ENCODE data around the gene NANS.
A peak's percentile ranks its signal among the peaks of the same experiment; 100 is the strongest.
"Not testable (repeated sequence)": the region's sequence is repeated elsewhere in the genome, so short reads cannot be mapped to it uniquely, and the experiment has no call there.

NANS gene

DNA sequence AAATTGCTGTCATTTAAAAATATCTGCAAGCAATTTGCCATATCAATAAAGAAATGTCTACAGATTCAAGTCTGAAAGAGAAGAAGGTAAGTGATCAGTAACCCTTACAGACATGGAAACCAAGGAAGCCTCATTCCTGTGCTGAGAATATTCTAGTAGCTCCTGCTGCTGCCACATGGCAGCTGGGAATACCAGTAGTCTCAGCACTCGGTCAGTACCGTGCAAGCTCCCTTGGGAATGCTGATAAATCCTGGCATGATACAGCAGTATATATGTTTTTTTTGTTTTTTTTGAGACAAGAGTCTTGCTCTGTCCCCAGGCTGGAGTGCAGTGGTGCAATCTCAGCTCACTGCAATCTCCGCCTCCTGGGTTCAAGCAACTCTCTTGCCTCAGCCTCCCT is 27.9 kb downstream of the NANS start:
- no peaks in the 10 kb centered on the region for H3K9me3 ChIP-seq (ENCODE audit: control insufficient read depth in 2 of 2, low read length in 2 of 2)
- H3K9ac ChIP-seq (ENCODE audit: low read depth in 1 of 2, low read length in 2 of 2) = no peak overlapping the region
- no peaks in the 10 kb centered on the region for H3K27me3 ChIP-seq (ENCODE audit: control insufficient read depth in 2 of 2, insufficient read depth in 2 of 2, low read length in 2 of 2)
- peak overlapping the region in 1 of 2 donors; percentile 9 for H3K27ac ChIP-seq (ENCODE audit: low read depth in 2 of 2, low read length in 2 of 2)
- no peak overlapping the region for H3K4me3 ChIP-seq (ENCODE audit: low read length in 2 of 2)
- peaks cover 23 to 32% of the 10 kb centered on the region in 2 donors for H3K4me1 ChIP-seq (ENCODE audit: control insufficient read depth in 2 of 2, insufficient read depth in 2 of 2, low read length in 2 of 2)
- H3K36me3 ChIP-seq (ENCODE audit: control insufficient read depth in 2 of 2, insufficient read depth in 2 of 2, low read length in 2 of 2) = peaks cover 63 to 66% of the 10 kb centered on the region in 2 donors

- Histone ChIP-seq H3K4me1 (ENCODE audit: control insufficient read depth in 2 of 2, insufficient read depth in 2 of 2, low read length in 2 of 2) (peaks cover 23 to 32% of the 10 kb centered on the region in 2 donors), H3K4me3 (ENCODE audit: low read length in 2 of 2) (no peak overlapping the region), H3K36me3 (ENCODE audit: control insufficient read depth in 2 of 2, insufficient read depth in 2 of 2, low read length in 2 of 2) (peaks cover 60 to 63% of the 10 kb centered on the region in 2 donors), H3K9me3 (ENCODE audit: control insufficient read depth in 2 of 2, low read length in 2 of 2) (no peaks in the 10 kb centered on the region), H3K9ac (ENCODE audit: low read depth in 1 of 2, low read length in 2 of 2) (no peak overlapping the region), H3K27me3 (ENCODE audit: control insufficient read depth in 2 of 2, insufficient read depth in 2 of 2, low read length in 2 of 2) (no peaks in the 10 kb centered on the region), H3K27ac (ENCODE audit: low read depth in 2 of 2, low read length in 2 of 2) (no peak overlapping the region)
Observed at GRCh38 chr9:98085058-98085457, 28.5 kb downstream of the NANS start.

GRCh38 chr9:98085944-98086343 is 29.4 kb downstream of the NANS start:
- H3K9me3 ChIP-seq (ENCODE audit: control insufficient read depth in 2 of 2, low read length in 2 of 2) = no peaks in the 10 kb centered on the region
- peaks cover 19 to 25% of the 10 kb centered on the region in 2 donors for H3K4me1 ChIP-seq (ENCODE audit: control insufficient read depth in 2 of 2, insufficient read depth in 2 of 2, low read length in 2 of 2)
- H3K36me3 ChIP-seq (ENCODE audit: control insufficient read depth in 2 of 2, insufficient read depth in 2 of 2, low read length in 2 of 2) = peaks cover 51 to 56% of the 10 kb centered on the region in 2 donors
- H3K4me3 ChIP-seq (ENCODE audit: low read length in 2 of 2) = no peak overlapping the region
- H3K27me3 ChIP-seq (ENCODE audit: control insufficient read depth in 2 of 2, insufficient read depth in 2 of 2, low read length in 2 of 2) = no peaks in the 10 kb centered on the region
- no peak overlapping the region for H3K27ac ChIP-seq (ENCODE audit: low read depth in 2 of 2, low read length in 2 of 2)
- no peak overlapping the region for H3K9ac ChIP-seq (ENCODE audit: low read depth in 1 of 2, low read length in 2 of 2)

- Histone ChIP-seq H3K36me3 (ENCODE audit: control insufficient read depth in 2 of 2, insufficient read depth in 2 of 2, low read length in 2 of 2) (peaks cover 46 to 50% of the 10 kb centered on the region in 2 donors), H3K27me3 (ENCODE audit: control insufficient read depth in 2 of 2, insufficient read depth in 2 of 2, low read length in 2 of 2) (no peaks in the 10 kb centered on the region), H3K9ac (ENCODE audit: low read depth in 1 of 2, low read length in 2 of 2) (no peak overlapping the region), H3K4me1 (ENCODE audit: control insufficient read depth in 2 of 2, insufficient read depth in 2 of 2, low read length in 2 of 2) (peaks cover 17 to 19% of the 10 kb centered on the region in 2 donors), H3K27ac (ENCODE audit: low read depth in 2 of 2, low read length in 2 of 2) (no peak overlapping the region), H3K9me3 (ENCODE audit: control insufficient read depth in 2 of 2, low read length in 2 of 2) (no peaks in the 10 kb centered on the region), H3K4me3 (ENCODE audit: low read length in 2 of 2) (no peak overlapping the region)
Observed at GRCh38 chr9:98086461-98086860, 29.9 kb downstream of the NANS start.

- Histone ChIP-seq H3K4me3 (ENCODE audit: low read length in 2 of 2) (peak overlapping the region in 1 of 2 donors; percentile 13), H3K27ac (ENCODE audit: low read depth in 2 of 2, low read length in 2 of 2) (no peak overlapping the region), H3K4me1 (ENCODE audit: control insufficient read depth in 2 of 2, insufficient read depth in 2 of 2, low read length in 2 of 2) (peaks cover 8% of the 10 kb centered on the region in 2 donors)
Observed at GRCh38 chr9:98087420-98088354, 31.2 kb downstream of the NANS start.

GRCh38 chr9:98090674-98091073 is 34.1 kb downstream of the NANS start:
- H3K4me1 ChIP-seq (ENCODE audit: control insufficient read depth in 2 of 2, insufficient read depth in 2 of 2, low read length in 2 of 2); H3K27me3 ChIP-seq (ENCODE audit: control insufficient read depth in 2 of 2, insufficient read depth in 2 of 2, low read length in 2 of 2); H3K4me3 ChIP-seq (ENCODE audit: low read length in 2 of 2); H3K27ac ChIP-seq (ENCODE audit: low read depth in 2 of 2, low read length in 2 of 2); H3K9me3 ChIP-seq (ENCODE audit: control insufficient read depth in 2 of 2, low read length in 2 of 2); H3K9ac ChIP-seq (ENCODE audit: low read depth in 1 of 2, low read length in 2 of 2): not testable (repeated sequence)
- peaks cover 17 to 38% of the 10 kb centered on the region in 2 donors for H3K36me3 ChIP-seq (ENCODE audit: control insufficient read depth in 2 of 2, insufficient read depth in 2 of 2, low read length in 2 of 2)

More at GRCh38 chr9:98087420-98088354, 31.2 kb downstream of the NANS start:
- H3K9ac ChIP-seq (ENCODE audit: low read depth in 1 of 2, low read length in 2 of 2) = no peak overlapping the region
- no peaks in the 10 kb centered on the region for H3K27me3 ChIP-seq (ENCODE audit: control insufficient read depth in 2 of 2, insufficient read depth in 2 of 2, low read length in 2 of 2)
- H3K9me3 ChIP-seq (ENCODE audit: control insufficient read depth in 2 of 2, low read length in 2 of 2) = no peaks in the 10 kb centered on the region
- peaks cover 34 to 44% of the 10 kb centered on the region in 2 donors for H3K36me3 ChIP-seq (ENCODE audit: control insufficient read depth in 2 of 2, insufficient read depth in 2 of 2, low read length in 2 of 2)

- H3K4me1 ChIP-seq (ENCODE audit: control insufficient read depth in 2 of 2, insufficient read depth in 2 of 2, low read length in 2 of 2) = peaks cover 0 to 4% of the 10 kb centered on the region in 2 donors
- no peaks in the 10 kb centered on the region for H3K27me3 ChIP-seq (ENCODE audit: control insufficient read depth in 2 of 2, insufficient read depth in 2 of 2, low read length in 2 of 2)
- no peak overlapping the region for H3K9ac ChIP-seq (ENCODE audit: low read depth in 1 of 2, low read length in 2 of 2)
- H3K27ac ChIP-seq (ENCODE audit: low read depth in 2 of 2, low read length in 2 of 2) = no peak overlapping the region
- no peak overlapping the region for H3K4me3 ChIP-seq (ENCODE audit: low read length in 2 of 2)
- no peaks in the 10 kb centered on the region for H3K9me3 ChIP-seq (ENCODE audit: control insufficient read depth in 2 of 2, low read length in 2 of 2)
- H3K36me3 ChIP-seq (ENCODE audit: control insufficient read depth in 2 of 2, insufficient read depth in 2 of 2, low read length in 2 of 2) = peaks cover 16 to 33% of the 10 kb centered on the region in 2 donors
Observed at GRCh38 chr9:98091735-98092612, 35.4 kb downstream of the NANS start.

- Histone ChIP-seq H3K27ac (ENCODE audit: low read depth in 2 of 2, low read length in 2 of 2) (no peak overlapping the region), H3K36me3 (ENCODE audit: control insufficient read depth in 2 of 2, insufficient read depth in 2 of 2, low read length in 2 of 2) (peaks cover 20 to 38% of the 10 kb centered on the region in 2 donors), H3K4me3 (ENCODE audit: low read length in 2 of 2) (no peak overlapping the region), H3K4me1 (ENCODE audit: control insufficient read depth in 2 of 2, insufficient read depth in 2 of 2, low read length in 2 of 2) (peaks cover 0 to 4% of the 10 kb centered on the region in 2 donors), H3K9ac (ENCODE audit: low read depth in 1 of 2, low read length in 2 of 2) (no peak overlapping the region), H3K27me3 (ENCODE audit: control insufficient read depth in 2 of 2, insufficient read depth in 2 of 2, low read length in 2 of 2) (no peaks in the 10 kb centered on the region), H3K9me3 (ENCODE audit: control insufficient read depth in 2 of 2, low read length in 2 of 2) (no peaks in the 10 kb centered on the region)
Observed at GRCh38 chr9:98092613-98092931, 36.0 kb downstream of the NANS start.

DNA sequence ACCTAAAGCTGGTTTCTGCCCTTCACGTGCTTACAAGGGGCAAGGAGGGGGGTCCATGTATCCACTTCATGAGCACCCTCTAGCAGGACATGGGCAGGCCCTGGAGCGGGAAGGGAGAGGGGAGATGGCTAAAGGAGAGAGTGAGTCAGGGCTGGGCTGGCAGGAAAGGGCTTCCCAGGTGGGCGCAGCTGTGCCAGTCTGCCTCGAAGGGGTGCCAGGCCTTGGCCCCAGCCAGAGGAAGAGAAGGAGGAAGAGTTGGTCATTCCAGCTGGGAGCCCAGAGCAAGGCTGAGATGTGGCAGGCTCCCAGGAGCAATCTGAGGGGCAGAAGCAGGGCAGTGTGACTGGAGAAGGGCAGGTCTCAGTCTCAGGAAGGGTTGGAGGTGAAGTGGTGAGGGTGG is 37.8 kb downstream of the NANS start:
- Histone ChIP-seq H3K9me3 (ENCODE audit: control insufficient read depth in 2 of 2, low read length in 2 of 2) (no peaks in the 10 kb centered on the region), H3K4me1 (ENCODE audit: control insufficient read depth in 2 of 2, insufficient read depth in 2 of 2, low read length in 2 of 2) (peaks cover 0 to 5% of the 10 kb centered on the region in 2 donors), H3K4me3 (ENCODE audit: low read length in 2 of 2) (no peak overlapping the region), H3K36me3 (ENCODE audit: control insufficient read depth in 2 of 2, insufficient read depth in 2 of 2, low read length in 2 of 2) (peaks cover 28 to 50% of the 10 kb centered on the region in 2 donors), H3K27ac (ENCODE audit: low read depth in 2 of 2, low read length in 2 of 2) (no peak overlapping the region), H3K27me3 (ENCODE audit: control insufficient read depth in 2 of 2, insufficient read depth in 2 of 2, low read length in 2 of 2) (no peaks in the 10 kb centered on the region), H3K9ac (ENCODE audit: low read depth in 1 of 2, low read length in 2 of 2) (no peak overlapping the region)

- Histone ChIP-seq H3K9ac (ENCODE audit: low read depth in 1 of 2, low read length in 2 of 2) (no peak overlapping the region), H3K9me3 (ENCODE audit: control insufficient read depth in 2 of 2, low read length in 2 of 2) (no peaks in the 10 kb centered on the region), H3K36me3 (ENCODE audit: control insufficient read depth in 2 of 2, insufficient read depth in 2 of 2, low read length in 2 of 2) (peaks cover 28 to 49% of the 10 kb centered on the region in 2 donors), H3K4me1 (ENCODE audit: control insufficient read depth in 2 of 2, insufficient read depth in 2 of 2, low read length in 2 of 2) (peaks cover 2 to 10% of the 10 kb centered on the region in 2 donors), H3K27me3 (ENCODE audit: control insufficient read depth in 2 of 2, insufficient read depth in 2 of 2, low read length in 2 of 2) (no peaks in the 10 kb centered on the region), H3K27ac (ENCODE audit: low read depth in 2 of 2, low read length in 2 of 2) (no peak overlapping the region), H3K4me3 (ENCODE audit: low read length in 2 of 2) (no peak overlapping the region)
Observed at GRCh38 chr9:98094851-98095250, 38.3 kb downstream of the NANS start.

All from mucosa of rectum (tissue), 2 donors.